GM23338 (cell line): Measurements from ENCODE around the gene COL4A2.

Experiments
- CREB1 ChIP-seq: fragments of 250-450 bp; sonication (Bioruptor Pico); IDR thresholded peaks from 2 replicates; pipeline ENCODE4 v1.5.0; 2020; ENCODE audit warnings: low read depth, mild to moderate bottlenecking, moderate library complexity
- CTCF ChIP-seq, 2 experiments: fragments of 200-600 bp in 1 of 2; sonication (generic) in 1 of 2; conservative IDR thresholded peaks; 2 replicates each; pipeline versions ENCODE4 v1.5.1 to v1.6.1; 2016 to 2017; ENCODE audit warnings: antibody characterized with exemption in 2 of 2, low read depth in 2 of 2, mild to moderate bottlenecking in 2 of 2, moderate library complexity in 1 of 2
- EZH2 ChIP-seq: fragments of 200-600 bp; sonication (generic); IDR thresholded peaks from one replicate; pipeline ENCODE4 v1.8.0; 2017; ENCODE audit warnings: antibody characterized with exemption, mild to moderate bottlenecking, low read depth; ENCODE audit not compliant: unreplicated experiment
- POLR2AphosphoS5 ChIP-seq: IDR thresholded peaks from 2 replicates; pipeline ENCODE4 v1.6.1; 2016; ENCODE audit warnings: antibody characterized with exemption, low read depth

DNA sequence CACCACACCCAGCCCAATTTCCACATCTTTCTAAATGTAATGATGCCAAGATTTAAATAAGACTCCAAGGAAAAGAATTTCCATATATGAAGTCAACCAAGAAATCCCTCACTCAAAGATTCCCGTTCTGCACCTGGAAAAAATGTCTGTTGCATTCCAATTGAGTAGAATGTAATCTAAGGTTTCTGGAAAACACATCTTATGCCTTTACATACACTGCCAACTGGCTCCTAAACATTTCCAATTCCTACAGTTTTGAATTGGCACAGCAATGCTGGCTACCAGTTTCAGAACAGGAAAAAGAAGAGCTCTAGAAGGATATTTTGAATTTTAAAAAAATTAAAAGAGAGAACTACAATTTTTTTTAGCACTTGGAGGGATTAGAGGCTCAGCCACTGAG lies 43.0 kb downstream of the COL4A2 start:
- TF ChIP-seq CTCF (conservative IDR thresholded peaks at IDR 0.05; ENCODE audit: low read depth in 2 of 2) (no peak), EZH2 (no peak), POLR2AphosphoS5 (no peak), CREB1 (CRISPR knock-in tag) (no peak)
